HepG2 (cell line): ENCODE results near the gene MAP1LC3A. TPM values are rescaled to one million over a fixed set of nuclear protein-coding genes. Genes with fewer than 3 reads are reported as not detected.

Source experiments
- AGO1 ChIP-seq: fragments of 200-400 bp; formaldehyde crosslinking; IDR thresholded peaks from 2 replicates; pipeline ENCODE4 v1.6.1; 2017; ENCODE audit warnings: mild to moderate bottlenecking, low read depth, low read length, moderate library complexity; ENCODE audit not compliant: poor library complexity, severe bottlenecking
- ARID5B ChIP-seq: IDR thresholded peaks from 2 replicates; pipeline ENCODE4 v1.4.0; 2020; ENCODE audit warnings: mild to moderate bottlenecking, missing genetic modification reagents
- CEBPG ChIP-seq: IDR thresholded peaks from 2 replicates; pipeline ENCODE4 v1.6.1; 2016
- DPF2 ChIP-seq: sonication (generic); formaldehyde crosslinking; IDR thresholded peaks from 2 replicates; pipeline ENCODE4 v1.4.0; 2020; ENCODE audit warnings: mild to moderate bottlenecking, low read depth, missing genetic modification reagents, borderline replicate concordance
- GATAD2A ChIP-seq: IDR thresholded peaks from 2 replicates; pipeline ENCODE4 v1.6.1; 2016
- HBP1 ChIP-seq: IDR thresholded peaks from 2 replicates; pipeline ENCODE4 v1.6.1; 2016; ENCODE audit warnings: low read depth, control low read depth
- HMGXB4 ChIP-seq, 2 experiments: sonication (generic) in 1 of 2; formaldehyde crosslinking in 1 of 2; IDR thresholded peaks; 2 replicates each; pipeline versions ENCODE4 v1.4.0 to v1.6.1; 2018 to 2020; ENCODE audit warnings: missing genetic modification reagents in 2 of 2, borderline replicate concordance in 1 of 2, low read depth in 1 of 2, mild to moderate bottlenecking in 1 of 2, missing biosample characterization in 1 of 2
- KAT8 ChIP-seq: IDR thresholded peaks from 2 replicates; pipeline ENCODE4 v1.6.1; 2016; ENCODE audit warnings: missing genetic modification reagents, missing compliant biosample characterization
- MED13 ChIP-seq: sonication (generic); formaldehyde crosslinking; IDR thresholded peaks from 2 replicates; pipeline ENCODE4 v1.5.0; 2020; ENCODE audit warnings: missing genetic modification reagents
- NFE2L2 ChIP-seq: fragments of 150-350 bp; IDR thresholded peaks from 2 replicates; pipeline ENCODE4 v1.6.1; 2014; ENCODE audit warnings: low read length
- RBM22 ChIP-seq: fragments of 200-400 bp; formaldehyde crosslinking; optimal IDR thresholded peaks from 2 replicates; pipeline ENCODE3; 2017; ENCODE audit warnings: mild to moderate bottlenecking, low read length, moderate library complexity
- REPIN1 ChIP-seq: sonication (generic); formaldehyde crosslinking; IDR thresholded peaks from 2 replicates; pipeline ENCODE4 v1.8.0; 2022; ENCODE audit warnings: missing genetic modification reagents, low read depth, mild to moderate bottlenecking, borderline replicate concordance
- RFX1 ChIP-seq: fragments of 450-650 bp; IDR thresholded peaks from 2 replicates; pipeline ENCODE4 v1.6.1; 2017
- TEF ChIP-seq: sonication (generic); formaldehyde crosslinking; IDR thresholded peaks from 2 replicates; pipeline ENCODE4 v1.5.0; 2020; ENCODE audit warnings: missing genetic modification reagents
- ZMAT3 ChIP-seq: sonication (generic); formaldehyde crosslinking; conservative IDR thresholded peaks from 2 replicates; pipeline ENCODE4 v1.7.0; 2021; ENCODE audit warnings: missing genetic modification reagents
- ZNF235 ChIP-seq: sonication (generic); formaldehyde crosslinking; IDR thresholded peaks from 2 replicates; pipeline ENCODE4 v1.8.1; 2023; ENCODE audit warnings: mild to moderate bottlenecking, missing genetic modification reagents, borderline replicate concordance
- ZNF337 ChIP-seq: sonication (generic); formaldehyde crosslinking; IDR thresholded peaks from 2 replicates; pipeline ENCODE4 v1.5.1; 2020; ENCODE audit warnings: missing genetic modification reagents, low read depth, mild to moderate bottlenecking, borderline replicate concordance
- ZNF598 ChIP-seq: sonication (generic); formaldehyde crosslinking; IDR thresholded peaks from 2 replicates; pipeline ENCODE4 v1.5.1; 2020; ENCODE audit warnings: mild to moderate bottlenecking, missing genetic modification reagents, borderline replicate concordance
- ZNF670 ChIP-seq: sonication (generic); formaldehyde crosslinking; IDR thresholded peaks from 2 replicates; pipeline ENCODE4 v1.8.0; 2022; ENCODE audit warnings: mild to moderate bottlenecking, missing genetic modification reagents, borderline replicate concordance
- ZNF691 ChIP-seq: sonication (generic); formaldehyde crosslinking; IDR thresholded peaks from 2 replicates; pipeline ENCODE4 v1.4.0; 2020; ENCODE audit warnings: missing genetic modification reagents, low read depth, mild to moderate bottlenecking, borderline replicate concordance
- ZNF780A ChIP-seq: sonication (generic); formaldehyde crosslinking; IDR thresholded peaks from 2 replicates; pipeline ENCODE4 v1.8.0; 2022; ENCODE audit warnings: mild to moderate bottlenecking, missing genetic modification reagents, moderate library complexity
- polyA plus RNA-seq, 8 experiments: library from polyadenylated mRNA; depleted of rRNA in 3 of 8; stranded (reverse) in 7 of 8; unstranded in 1 of 8; fragments of >200 nt; fragmentation: Illumina TruSeq in 4 of 8; extraction: Trizol in 4 of 8; gene quantifications; 2 replicates each; pipeline versions ENCODE4 v1.2.1 to v1.2.3, GENCODE V29; 2011 to 2016; ENCODE audit warnings: low read depth in 4 of 8, missing spikeins in 1 of 8, mixed read lengths in 1 of 8; ENCODE audit not compliant: insufficient read depth in 1 of 8
- total RNA-seq, 5 experiments: library from RNA; depleted of rRNA; stranded (reverse); fragments of >200 nt; fragmentation: Illumina TruSeq; extraction: Trizol; gene quantifications; 2 replicates each; pipeline ENCODE4 v1.2.3, GENCODE V29; 2016; ENCODE audit warnings: low read depth in 1 of 5

Gene MAP1LC3A
- total and polyA plus RNA-seq, 2 of the 13 experiments (the other 11 are each of a cell fraction or from before 2014, with no cell fraction given) = not detected

- no peak for TF ChIP-seq ZNF598
- 0 out of 2 replicates have a peak, but pooled peaks have one; percentile 49 for TF ChIP-seq ZMAT3 (CRISPR knock-in tag)
- TF ChIP-seq AGO1 = no peak
- 0 out of 2 replicates have a peak, but pooled peaks have one; percentile 26 for TF ChIP-seq REPIN1 (CRISPR knock-in tag)
- no peak for TF ChIP-seq HBP1
- peak; percentile 59 for TF ChIP-seq CEBPG (CRISPR knock-in tag)
- peak; percentile 35 for TF ChIP-seq GATAD2A (CRISPR knock-in tag)
- TF ChIP-seq ARID5B (CRISPR knock-in tag) = peak; percentile 79
- TF ChIP-seq ZNF337 (CRISPR knock-in tag) = 0 out of 2 replicates have a peak, but pooled peaks have one; percentile 60
- TF ChIP-seq RFX1 = no peak
- no peak for TF ChIP-seq ZNF780A (CRISPR knock-in tag)
- TF ChIP-seq KAT8 (CRISPR knock-in tag) = peak; percentile 61; the same call in 1 of the 2 replicates
- TF ChIP-seq ZNF691 = 0 out of 2 replicates have a peak, but pooled peaks have one; percentile 19
- TF ChIP-seq ZNF235 (CRISPR knock-in tag) = no peak
- 0 out of 2 replicates have a peak, but pooled peaks have one; percentile 36 for TF ChIP-seq MED13 (CRISPR knock-in tag)
- TF ChIP-seq RBM22 = peak; percentile 83
- TF ChIP-seq ZNF670 = peak; percentile 62; the same call in 1 of the 2 replicates
- TF ChIP-seq TEF (CRISPR knock-in tag) = peak; percentile 96
- TF ChIP-seq HMGXB4 (CRISPR knock-in tag; IDR thresholded peaks at IDR 0.05; ENCODE audit: borderline replicate concordance in 1 of 2, low read depth in 1 of 2) = peak in 1 of 2 experiments; percentile 34; a peak in 2 of 4 replicates
- TF ChIP-seq NFE2L2 = no peak
- TF ChIP-seq DPF2 (CRISPR knock-in tag) = peak; percentile 46; the same call in 1 of the 2 replicates
Observed at GRCh38 chr20:34512266-34512954, 46.1 kb upstream of the MAP1LC3A start (continued).
